Liver (tissue), 9 donors: Measurements from ENCODE around the gene DICER1. TPM values are rescaled to one million over a fixed set of nuclear protein-coding genes. Genes with fewer than 3 reads are reported as not detected.

ENCODE experiments used
- DNase-seq: peaks from one replicate; pipeline ENCODE4 v3.0.0-alpha.2; 2017; ENCODE audit warnings: low spot score
- H3K27ac ChIP-seq, 2 donors: one replicate each; pipeline ENCODE4 v1.7.0; 2013; ENCODE audit warnings: inconsistent platforms in 2 of 2, low read length in 2 of 2, control low read depth in 1 of 2, low read depth in 1 of 2, mild to moderate bottlenecking in 1 of 2
- H3K27me3 ChIP-seq, 4 donors: one replicate each; pipeline versions ENCODE4 v1.6.1 to v1.7.0; 2013; ENCODE audit warnings: low read length in 3 of 4, inconsistent platforms in 1 of 4, mild to moderate bottlenecking in 1 of 4, moderate library complexity in 1 of 4; ENCODE audit not compliant: control insufficient read depth in 4 of 4, insufficient read depth in 4 of 4
- H3K36me3 ChIP-seq, 4 donors: one replicate each; pipeline versions ENCODE4 v1.6.1 to v1.7.0; 2013; ENCODE audit warnings: low read length in 3 of 4, mild to moderate bottlenecking in 3 of 4, low read depth in 1 of 4, moderate library complexity in 1 of 4; ENCODE audit not compliant: control insufficient read depth in 4 of 4, insufficient read depth in 3 of 4
- H3K4me1 ChIP-seq, 4 donors: one replicate each; pipeline versions ENCODE4 v1.6.1 to v1.7.0; 2013; ENCODE audit warnings: low read length in 3 of 4, mild to moderate bottlenecking in 3 of 4, moderate library complexity in 1 of 4; ENCODE audit not compliant: control insufficient read depth in 4 of 4, insufficient read depth in 4 of 4
- H3K4me3 ChIP-seq, 3 donors: one replicate each; pipeline versions ENCODE4 v1.6.1 to v1.7.0; 2013; ENCODE audit warnings: low read length in 3 of 3, control low read depth in 1 of 3, low read depth in 1 of 3, mild to moderate bottlenecking in 1 of 3
- H3K9ac ChIP-seq, 2 donors: one replicate each; pipeline ENCODE4 v1.7.0; 2013; ENCODE audit warnings: low read length in 2 of 2, mild to moderate bottlenecking in 2 of 2, moderate library complexity in 2 of 2, control low read depth in 1 of 2, low read depth in 1 of 2
- H3K9me3 ChIP-seq, 4 donors: one replicate each; pipeline versions ENCODE4 v1.6.1 to v1.7.0; 2013; ENCODE audit warnings: low read length in 3 of 4; ENCODE audit not compliant: control insufficient read depth in 4 of 4
- FOXA1 ChIP-seq: IDR thresholded peaks from 2 replicates; pipeline ENCODE4 v1.6.1; 2016; ENCODE audit warnings: antibody characterized with exemption
- FOXA2 ChIP-seq: IDR thresholded peaks from 2 replicates; pipeline ENCODE4 v1.6.1; 2016; ENCODE audit warnings: antibody characterized with exemption
- GABPA ChIP-seq, 2 donors: IDR thresholded peaks in 1 of 2; conservative IDR thresholded peaks in 1 of 2; 2 replicates each; pipeline ENCODE4 v1.6.1; 2016; ENCODE audit warnings: antibody characterized with exemption in 2 of 2, mild to moderate bottlenecking in 1 of 2, moderate library complexity in 1 of 2
- HNF4A ChIP-seq, 2 donors: conservative IDR thresholded peaks; 2 replicates each; pipeline ENCODE4 v1.6.1; 2016; ENCODE audit warnings: antibody characterized with exemption in 2 of 2, mild to moderate bottlenecking in 2 of 2
- HNF4G ChIP-seq: IDR thresholded peaks from 2 replicates; pipeline ENCODE4 v1.6.1; 2016; ENCODE audit warnings: antibody characterized with exemption
- JUND ChIP-seq, 2 donors: IDR thresholded peaks; 2 replicates each; pipeline ENCODE4 v1.6.1; 2016; ENCODE audit warnings: antibody characterized with exemption in 2 of 2
- MAX ChIP-seq: IDR thresholded peaks from 2 replicates; pipeline ENCODE4 v1.6.1; 2016; ENCODE audit warnings: antibody characterized with exemption
- NR2F2 ChIP-seq: IDR thresholded peaks from 2 replicates; pipeline ENCODE4 v1.6.1; 2016; ENCODE audit warnings: antibody characterized with exemption
- RAD21 ChIP-seq, 2 donors: IDR thresholded peaks; 2 replicates each; pipeline ENCODE4 v1.6.1; 2016; ENCODE audit warnings: antibody characterized with exemption in 2 of 2, mild to moderate bottlenecking in 2 of 2
- REST ChIP-seq: IDR thresholded peaks from 2 replicates; pipeline ENCODE4 v1.6.1; 2016; ENCODE audit warnings: antibody characterized with exemption, mild to moderate bottlenecking
- RXRA ChIP-seq, 2 donors: IDR thresholded peaks; 2 replicates each; pipeline ENCODE4 v1.6.1; 2017 to 2018; ENCODE audit warnings: antibody characterized with exemption in 2 of 2, mild to moderate bottlenecking in 1 of 2
- TAF1 ChIP-seq: conservative IDR thresholded peaks from 2 replicates; pipeline ENCODE4 v1.6.1; 2016; ENCODE audit warnings: antibody characterized with exemption, mild to moderate bottlenecking
- YY1 ChIP-seq: IDR thresholded peaks from 2 replicates; pipeline ENCODE4 v1.6.1; 2016; ENCODE audit warnings: antibody characterized with exemption, mild to moderate bottlenecking
- ZBTB33 ChIP-seq: IDR thresholded peaks from 2 replicates; pipeline ENCODE4 v1.6.1; 2016; ENCODE audit warnings: antibody characterized with exemption
- WGBS: extraction: QIAGEN DNeasy Blood & Tissue Kit; methylation state at CpG from one replicate; pipeline ENCODE4 v1.1.7; 2013; 5-methylcytosine and 5-hydroxymethylcytosine counted together
- polyA plus RNA-seq, 2 donors: library from polyadenylated mRNA; stranded (reverse) in 1 of 2; unstranded in 1 of 2; fragments of 200-250 nt in 1 of 2; fragments of >200 nt in 1 of 2; fragmentation: Nextera tagmentation in 1 of 2; extraction: Ambion mirVana in 1 of 2; gene quantifications; one replicate each; pipeline versions ENCODE4 v1.2.1 to v1.2.3, GENCODE V29; 2013 to 2015
- total RNA-seq, 2 donors: library from RNA; depleted of rRNA; stranded (reverse); fragments of >200 nt; gene quantifications; one replicate each; pipeline ENCODE4 v1.2.3, GENCODE V29; 2014
- TF ChIP-seq, protein P1 (sequence below): IDR thresholded peaks from 2 replicates; pipeline ENCODE4 v1.6.1; 2016; ENCODE audit warnings: antibody characterized with exemption
- TF ChIP-seq, protein P2 (sequence below): fragments of 150-350 bp; IDR thresholded peaks from 2 replicates; pipeline ENCODE4 v1.5.1; 2017; ENCODE audit warnings: improper control_type of control experiment, low read depth, low read length; ENCODE audit not compliant: missing input control
- donor health status: healthy.
- donor health status: healthy.
- donor health status: healthy.
- donor health status: healthy.
- donor health status: healthy.

The DICER1 gene
- total and polyA plus RNA-seq, 4 donors = 7.5 to 43.6 (median 20.3) TPM

DNA sequence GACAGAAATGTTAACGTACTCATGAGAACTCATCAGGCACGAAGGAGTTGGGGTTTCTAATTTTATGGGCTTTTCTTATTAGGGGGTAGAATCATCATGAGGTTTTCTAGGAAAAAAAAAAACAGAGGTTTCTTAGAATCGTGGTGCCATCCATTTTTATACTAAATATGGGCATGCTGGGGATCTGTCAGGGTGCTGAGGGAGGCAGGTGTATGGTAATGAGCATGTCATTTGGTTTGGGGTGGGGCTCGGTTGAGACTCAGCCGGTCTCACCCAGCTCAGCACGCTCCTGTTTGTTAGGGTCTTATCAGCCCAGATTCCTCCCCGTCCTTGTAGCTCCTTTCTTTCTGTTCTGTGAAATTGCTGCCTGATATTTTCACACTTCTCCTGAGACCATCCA lies 98.2 kb downstream of the DICER1 start:
- Histone ChIP-seq H3K4me3 (no peak overlapping the region), H3K27ac (no peak overlapping the region), H3K36me3 (no peaks in the 10 kb centered on the region), H3K9ac (no peak overlapping the region), H3K4me1 (no peaks in the 10 kb centered on the region), H3K27me3 (no peaks in the 10 kb centered on the region), H3K9me3 (no peaks in the 10 kb centered on the region)
- no peak for DNase-seq
- TF ChIP-seq RXRA (IDR thresholded peaks at IDR 0.05) = no peak
- TF ChIP-seq, protein P1, sequence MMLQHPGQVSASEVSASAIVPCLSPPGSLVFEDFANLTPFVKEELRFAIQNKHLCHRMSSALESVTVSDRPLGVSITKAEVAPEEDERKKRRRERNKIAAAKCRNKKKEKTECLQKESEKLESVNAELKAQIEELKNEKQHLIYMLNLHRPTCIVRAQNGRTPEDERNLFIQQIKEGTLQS = no peak
- TF ChIP-seq JUND (IDR thresholded peaks at IDR 0.05) = no peak
- TF ChIP-seq YY1 = no peak
- TF ChIP-seq MAX = no peak
- no peak for TF ChIP-seq HNF4A (conservative IDR thresholded peaks at IDR 0.05)
- TF ChIP-seq RAD21 (IDR thresholded peaks at IDR 0.05) = no peak
- no peak for TF ChIP-seq HNF4G
- no peak for TF ChIP-seq FOXA2
- TF ChIP-seq REST = no peak
- no peak for TF ChIP-seq NR2F2
- TF ChIP-seq, protein P2, sequence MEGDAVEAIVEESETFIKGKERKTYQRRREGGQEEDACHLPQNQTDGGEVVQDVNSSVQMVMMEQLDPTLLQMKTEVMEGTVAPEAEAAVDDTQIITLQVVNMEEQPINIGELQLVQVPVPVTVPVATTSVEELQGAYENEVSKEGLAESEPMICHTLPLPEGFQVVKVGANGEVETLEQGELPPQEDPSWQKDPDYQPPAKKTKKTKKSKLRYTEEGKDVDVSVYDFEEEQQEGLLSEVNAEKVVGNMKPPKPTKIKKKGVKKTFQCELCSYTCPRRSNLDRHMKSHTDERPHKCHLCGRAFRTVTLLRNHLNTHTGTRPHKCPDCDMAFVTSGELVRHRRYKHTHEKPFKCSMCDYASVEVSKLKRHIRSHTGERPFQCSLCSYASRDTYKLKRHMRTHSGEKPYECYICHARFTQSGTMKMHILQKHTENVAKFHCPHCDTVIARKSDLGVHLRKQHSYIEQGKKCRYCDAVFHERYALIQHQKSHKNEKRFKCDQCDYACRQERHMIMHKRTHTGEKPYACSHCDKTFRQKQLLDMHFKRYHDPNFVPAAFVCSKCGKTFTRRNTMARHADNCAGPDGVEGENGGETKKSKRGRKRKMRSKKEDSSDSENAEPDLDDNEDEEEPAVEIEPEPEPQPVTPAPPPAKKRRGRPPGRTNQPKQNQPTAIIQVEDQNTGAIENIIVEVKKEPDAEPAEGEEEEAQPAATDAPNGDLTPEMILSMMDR = no peak
- no peak for TF ChIP-seq FOXA1
- no peak for TF ChIP-seq GABPA (IDR thresholded peaks at IDR 0.05 in 1 of 2, conservative IDR thresholded peaks at IDR 0.05 in 1 of 2)
- TF ChIP-seq TAF1 = no peak
- 69% methylated on average over 7 of the region's 7 CpGs for WGBS

GRCh38 chr14:95058491-95058890 lies 98.8 kb downstream of the DICER1 start:
- WGBS = 86% methylated on average over 9 of the region's 9 CpGs
- DNase-seq = no peak
- Histone ChIP-seq H3K27me3 (no peaks in the 10 kb centered on the region), H3K9ac (no peak overlapping the region), H3K4me1 (no peaks in the 10 kb centered on the region), H3K9me3 (no peaks in the 10 kb centered on the region), H3K27ac (no peak overlapping the region), H3K4me3 (no peak overlapping the region), H3K36me3 (no peaks in the 10 kb centered on the region)
- TF ChIP-seq, protein P2 = no peak
- TF ChIP-seq HNF4G = no peak
- TF ChIP-seq YY1 = no peak
- TF ChIP-seq FOXA2 = no peak
- TF ChIP-seq ZBTB33 = no peak
- TF ChIP-seq GABPA (IDR thresholded peaks at IDR 0.05 in 1 of 2, conservative IDR thresholded peaks at IDR 0.05 in 1 of 2) = no peak
- TF ChIP-seq REST = no peak
- TF ChIP-seq JUND (IDR thresholded peaks at IDR 0.05) = no peak
